NCI-H146 (cell line): ENCODE measurements around the gene KLF7.

Experiments used
- DNase-seq: peaks from one replicate; lab custom pipeline; 2025; lab: John Stamatoyannopoulos, UW

Gene KLF7

DNA sequence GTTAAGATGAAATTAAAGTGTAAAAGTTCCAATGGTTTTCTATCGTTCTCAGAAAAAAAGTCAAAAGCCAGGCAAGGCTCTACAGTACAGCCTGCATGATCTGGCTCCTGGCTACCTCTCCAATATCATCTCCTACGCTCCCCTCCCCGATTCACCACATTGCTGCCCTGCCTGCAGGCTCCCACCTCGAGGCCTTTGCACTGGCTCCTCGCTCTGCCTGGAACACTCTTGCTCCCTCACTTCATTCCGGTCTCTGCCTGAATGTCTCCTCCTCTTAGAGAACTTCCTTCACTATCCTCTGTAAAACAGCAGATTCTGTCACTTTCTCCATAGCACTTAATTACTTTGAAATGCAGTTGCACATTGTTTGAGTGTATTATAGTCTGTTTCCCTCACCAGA lies 72.5 kb downstream of the KLF7 start:
- DNase-seq = no peak

DNA sequence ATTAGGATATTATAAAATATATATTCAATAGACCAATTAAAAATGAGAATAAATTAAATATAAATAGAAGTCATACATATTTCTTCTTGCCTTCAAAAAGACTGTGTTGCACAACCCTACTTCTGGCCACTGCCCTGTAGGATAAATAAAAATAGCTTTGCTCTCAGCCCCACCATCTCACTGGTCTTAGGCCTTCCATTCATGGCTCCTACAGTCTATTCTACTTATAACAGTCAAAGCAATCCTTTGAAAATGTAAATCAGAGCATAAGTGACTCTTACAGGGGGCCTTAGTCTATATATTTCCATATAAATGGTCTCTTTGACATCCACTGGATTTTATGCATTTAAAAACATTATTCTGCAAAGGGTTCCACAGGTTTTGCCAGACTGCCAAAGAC lies 72.9 kb downstream of the KLF7 start:
- DNase-seq = no peak

DNA sequence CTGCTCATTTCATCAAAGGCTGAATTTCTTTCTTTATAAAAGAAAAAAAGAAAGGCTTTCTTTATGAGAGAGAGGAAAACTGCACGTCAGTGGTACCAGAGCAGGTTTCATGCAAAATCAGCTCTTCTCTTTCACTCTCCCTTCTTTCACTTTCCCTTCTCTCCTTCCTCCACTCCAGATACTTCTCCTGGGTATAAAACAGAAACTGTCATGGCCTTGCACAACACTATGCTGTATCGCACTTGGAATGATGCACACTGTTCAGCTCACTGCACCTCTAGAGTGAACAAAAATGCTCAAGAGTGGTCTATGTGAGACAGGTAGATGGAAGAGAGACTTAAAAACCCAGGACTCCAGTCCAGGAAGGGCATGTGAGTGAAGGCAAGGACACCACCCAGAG lies 73.8 kb downstream of the KLF7 start:
- DNase-seq = no peak

DNA sequence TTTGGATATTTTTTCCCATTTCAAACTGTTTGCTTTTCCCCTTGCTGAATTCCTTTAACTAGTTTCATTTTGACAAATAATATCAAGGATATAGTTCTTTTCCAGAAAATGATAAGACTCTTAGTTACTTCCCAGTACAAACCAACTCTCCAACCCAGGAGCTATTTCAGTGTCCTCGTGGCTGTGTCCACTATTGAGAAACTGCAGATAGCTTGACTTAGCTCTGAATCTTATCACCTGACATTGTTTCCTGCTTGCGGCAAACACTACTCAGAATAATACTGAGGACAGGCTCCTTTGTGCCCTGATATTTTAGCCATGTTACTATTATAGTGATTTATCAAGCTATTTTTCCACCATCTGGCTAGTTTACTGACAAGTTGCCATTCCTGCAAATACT lies 74.6 kb downstream of the KLF7 start:
- DNase-seq = no peak

DNA sequence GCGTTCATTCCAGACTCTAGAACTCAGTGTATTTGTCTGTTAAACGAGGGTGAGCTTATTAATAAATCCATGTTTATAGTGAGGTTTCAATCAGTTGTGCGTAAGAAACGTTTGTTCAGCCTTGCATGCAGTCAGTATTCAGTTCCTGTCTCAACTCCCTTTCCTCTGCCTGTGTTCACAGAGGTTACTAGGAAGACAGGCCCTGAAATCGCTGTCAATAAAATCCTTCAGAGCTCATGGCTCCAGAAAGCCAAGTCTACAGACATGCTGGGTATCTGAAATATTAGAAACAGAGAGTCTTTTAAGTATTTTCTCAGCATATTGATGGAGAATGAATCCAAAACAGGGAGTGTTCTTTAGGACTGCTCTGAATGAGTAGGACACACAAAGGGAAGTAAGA lies 75.4 kb downstream of the KLF7 start:
- no peak for DNase-seq

DNA sequence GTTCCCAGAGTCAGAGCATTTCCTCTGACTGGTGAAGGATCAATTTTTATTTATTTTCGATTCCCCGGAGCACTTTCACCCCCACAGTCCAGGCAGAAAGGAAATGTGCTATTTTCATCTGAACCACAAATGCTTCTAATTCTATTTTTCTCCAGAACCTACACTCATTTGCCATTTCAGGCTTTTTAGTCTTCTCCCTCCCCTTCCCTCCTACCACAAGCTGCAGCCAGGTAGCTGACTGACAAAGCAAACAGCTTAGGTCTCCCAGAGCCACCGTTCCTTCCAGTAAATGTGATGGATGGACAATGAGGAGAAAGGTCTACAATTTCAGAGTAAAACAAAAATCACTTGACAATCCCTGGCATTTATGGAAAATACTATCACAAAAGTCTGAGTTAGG lies 76.9 kb downstream of the KLF7 start:
- DNase-seq = no peak

DNA sequence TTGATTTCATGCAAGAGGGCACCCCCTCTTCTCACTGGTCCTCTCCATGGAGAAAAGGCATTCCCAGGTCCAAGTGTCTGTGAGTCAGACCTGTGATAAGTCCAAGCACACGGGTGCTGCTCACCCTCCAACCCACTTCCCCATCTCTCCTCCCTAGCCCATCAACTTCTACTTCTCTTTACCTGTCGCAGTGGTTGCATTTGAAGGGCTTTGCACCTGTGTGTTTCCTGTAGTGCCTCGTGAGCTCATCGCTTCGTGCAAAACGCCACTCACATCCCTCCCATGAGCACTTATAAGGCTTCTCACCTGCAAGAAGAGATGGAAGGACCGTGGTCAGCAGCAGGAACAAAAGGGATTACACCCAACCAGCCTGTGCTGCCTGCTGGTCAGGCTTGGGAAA lies 77.5 kb downstream of the KLF7 start:
- DNase-seq = no peak

DNA sequence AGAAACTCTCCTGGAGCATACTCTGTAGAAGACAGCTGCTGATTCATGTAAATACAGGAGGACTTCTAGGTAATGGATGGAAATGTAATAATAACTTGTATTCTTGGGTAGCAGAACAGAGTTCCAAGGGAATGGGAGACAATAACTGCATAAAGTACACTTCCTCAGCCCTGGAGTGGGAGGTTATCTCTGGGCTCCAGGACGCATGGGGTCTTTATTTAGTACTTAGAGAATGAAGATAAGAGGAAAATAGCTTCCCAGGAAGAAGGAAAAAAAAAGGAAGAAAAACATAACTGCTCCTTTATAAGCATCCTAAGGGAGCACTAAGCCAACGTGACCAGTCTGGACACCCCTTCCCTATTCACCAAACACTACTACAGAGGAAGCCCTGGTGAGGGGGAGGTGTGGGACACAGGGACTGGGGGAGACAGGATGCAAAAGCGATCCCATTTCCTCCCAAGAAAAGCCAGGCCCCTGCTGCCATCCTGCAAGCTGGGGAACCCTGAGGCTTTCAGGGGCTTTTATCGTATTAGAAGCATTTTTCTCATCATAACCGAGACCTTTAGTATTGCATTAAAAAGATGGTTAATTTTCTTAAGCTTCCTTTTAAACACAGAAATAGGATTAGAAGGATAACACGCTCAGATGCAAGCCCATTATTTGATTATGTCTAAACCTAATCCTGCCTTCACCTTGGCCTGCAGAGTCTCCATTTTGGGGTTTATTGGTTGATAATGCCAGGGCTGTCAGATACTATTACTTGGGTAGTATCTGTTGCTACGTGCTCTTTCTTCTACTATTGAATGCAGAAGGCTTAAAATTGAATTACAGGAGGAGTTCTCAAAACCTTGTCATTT lies 78.5 kb downstream of the KLF7 start:
- DNase-seq = no peak

DNA sequence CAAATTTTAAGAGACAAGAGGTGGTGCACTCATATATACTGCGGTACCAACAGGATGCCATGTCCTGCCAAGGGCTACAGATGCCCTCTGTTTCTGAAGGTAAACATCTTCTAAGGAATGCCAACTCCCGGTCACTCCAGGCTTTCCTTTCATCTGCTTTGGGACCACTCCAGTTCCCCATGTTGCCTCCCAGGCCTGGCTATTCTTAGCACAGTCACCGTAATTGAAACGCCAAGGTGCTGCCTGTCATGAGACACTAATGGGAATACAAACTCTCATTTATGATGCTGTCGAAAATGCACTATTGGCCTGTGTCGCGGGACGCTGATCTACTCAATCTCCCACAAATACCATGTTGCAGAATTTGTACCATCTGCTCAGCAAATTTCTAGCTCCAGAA lies 79.6 kb downstream of the KLF7 start:
- no peak for DNase-seq

DNA sequence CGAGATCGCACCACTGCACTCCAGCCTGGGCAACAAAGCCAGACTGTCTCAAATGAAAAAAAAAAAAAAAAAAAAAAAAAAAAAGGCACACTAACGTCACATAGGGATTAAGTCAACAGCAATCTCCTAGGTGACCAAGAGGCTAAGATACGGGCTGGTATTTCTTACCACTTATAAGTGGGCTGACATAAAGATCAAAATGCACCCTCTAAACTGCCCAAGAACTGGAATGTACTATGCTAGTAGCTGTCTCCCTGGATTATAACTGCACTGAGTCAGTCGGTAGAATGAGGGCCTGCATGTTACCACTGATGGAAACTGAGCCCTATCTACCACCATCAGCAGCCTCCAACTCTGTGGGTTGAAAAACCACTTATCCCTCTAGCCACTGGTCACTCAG lies 80.6 kb downstream of the KLF7 start:
- no peak for DNase-seq

DNA sequence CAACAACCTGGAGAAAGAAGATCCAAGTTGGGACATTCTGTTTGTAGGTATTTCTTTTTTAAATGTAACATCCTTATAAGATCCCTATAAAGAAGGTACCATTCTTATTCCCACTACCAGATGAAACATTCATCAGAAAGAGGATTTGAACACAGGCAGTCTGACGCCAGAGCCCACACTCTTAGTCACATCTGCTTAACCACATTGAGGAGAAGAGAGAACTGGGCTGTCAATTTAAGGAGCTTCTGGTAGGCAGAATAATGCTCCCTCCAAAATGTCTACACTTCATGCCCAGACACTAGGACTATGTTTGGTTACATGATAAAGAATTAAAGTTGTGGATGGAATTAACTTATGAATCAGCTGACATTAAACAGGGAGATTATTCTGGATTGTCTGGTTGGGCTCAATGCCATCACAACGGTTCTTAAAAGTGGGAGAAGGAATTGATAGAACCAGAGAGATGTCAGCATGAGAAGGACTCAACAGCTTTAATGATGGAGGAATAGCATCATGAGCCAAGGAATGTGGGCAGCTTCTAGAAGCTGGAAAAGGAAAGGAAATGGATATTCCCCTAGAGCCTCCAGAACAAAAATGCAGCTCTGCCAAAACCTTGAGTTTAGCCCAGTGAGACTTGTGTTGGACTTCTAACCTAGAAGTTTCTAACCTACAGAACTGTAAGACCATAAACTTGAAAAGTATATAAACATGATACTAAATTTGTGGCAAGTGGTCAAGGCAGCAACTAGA lies 82.2 kb downstream of the KLF7 start:
- DNase-seq = no peak

DNA sequence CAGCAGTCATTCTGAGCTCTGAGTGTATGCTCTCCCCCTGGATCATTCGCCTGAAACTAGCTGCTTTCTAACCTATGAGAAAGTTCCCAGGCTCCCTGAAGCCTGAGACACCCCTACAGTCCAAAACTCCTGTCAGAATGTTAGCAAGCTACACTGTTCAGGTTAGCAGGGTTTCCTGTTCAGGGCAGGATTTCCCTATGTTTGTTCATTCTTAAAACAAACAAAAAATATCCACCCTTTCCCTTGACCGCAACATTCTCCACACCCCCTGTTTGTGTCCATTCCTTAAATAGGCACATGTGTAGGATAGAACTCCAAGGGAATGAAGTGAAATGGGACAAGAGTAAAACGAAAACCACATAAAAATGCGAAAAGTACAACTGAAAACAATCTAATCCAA lies 83.1 kb downstream of the KLF7 start:
- DNase-seq = no peak

DNA sequence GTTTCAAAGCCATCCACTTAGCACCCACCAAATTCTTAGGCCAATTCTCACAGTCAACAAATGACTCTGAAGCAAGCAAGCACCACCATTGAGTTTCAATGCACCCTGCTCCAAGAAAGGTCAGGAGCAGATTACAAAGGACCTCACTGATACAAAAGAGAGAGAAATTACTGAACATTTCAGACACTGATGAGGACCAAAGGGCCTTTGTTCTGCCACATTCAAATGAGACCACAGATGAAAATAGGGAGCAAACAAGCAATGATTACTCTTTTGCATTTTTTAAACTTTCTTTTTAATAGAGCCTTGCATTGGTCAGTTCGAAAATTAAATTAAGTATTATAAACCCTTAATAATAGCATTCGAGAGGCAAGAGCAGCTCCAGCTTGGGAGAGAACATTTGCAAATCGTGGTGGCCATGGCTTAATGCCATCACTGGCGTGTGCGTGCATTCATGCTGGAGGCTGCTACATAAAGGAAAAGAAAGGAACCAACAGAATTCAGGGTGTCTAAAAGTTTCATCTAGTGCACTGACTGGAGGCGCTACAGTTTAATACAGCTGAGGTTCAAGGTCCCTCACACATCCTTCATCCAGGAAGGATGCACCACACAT lies 87.5 kb downstream of the KLF7 start:
- no peak for DNase-seq

DNA sequence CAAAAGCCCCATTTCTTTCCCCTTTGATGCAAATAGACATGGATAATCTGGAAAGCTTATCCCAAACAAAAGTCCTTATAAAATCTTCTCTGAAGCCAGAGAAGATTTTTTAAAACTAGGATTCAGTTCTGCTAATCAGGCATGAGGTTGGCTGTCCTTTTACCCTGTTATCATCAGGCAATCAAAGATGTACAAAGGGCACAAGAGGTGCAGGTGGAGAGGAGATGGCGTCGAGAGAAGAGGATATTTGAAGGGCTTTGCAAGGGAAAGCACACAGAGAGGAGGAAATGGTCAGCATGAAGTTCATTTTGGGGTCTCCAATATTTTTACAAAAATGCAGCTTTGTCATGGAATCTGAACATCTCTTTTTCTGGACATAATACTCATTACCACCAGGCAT lies 88.5 kb downstream of the KLF7 start:
- no peak for DNase-seq

DNA sequence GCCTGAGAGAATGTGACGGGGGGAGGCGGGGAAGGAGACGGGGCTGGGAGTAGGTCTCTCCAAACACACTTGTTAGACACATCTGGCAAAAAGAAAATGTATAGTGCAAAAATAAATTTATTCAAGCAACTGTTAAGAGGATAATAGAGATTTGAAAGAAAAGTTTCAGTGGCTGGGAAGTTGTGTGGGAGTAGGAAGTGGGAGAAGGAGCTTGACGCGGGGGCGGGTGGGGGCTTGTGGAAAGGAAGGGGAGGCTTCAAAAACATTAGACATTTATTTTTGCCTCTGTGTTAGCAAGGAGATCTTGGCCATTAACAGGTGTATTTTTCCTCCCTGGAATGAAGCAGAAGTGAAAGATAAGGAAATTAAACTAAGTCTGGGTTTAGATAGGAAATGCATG lies 90.3 kb downstream of the KLF7 start:
- DNase-seq = no peak

DNA sequence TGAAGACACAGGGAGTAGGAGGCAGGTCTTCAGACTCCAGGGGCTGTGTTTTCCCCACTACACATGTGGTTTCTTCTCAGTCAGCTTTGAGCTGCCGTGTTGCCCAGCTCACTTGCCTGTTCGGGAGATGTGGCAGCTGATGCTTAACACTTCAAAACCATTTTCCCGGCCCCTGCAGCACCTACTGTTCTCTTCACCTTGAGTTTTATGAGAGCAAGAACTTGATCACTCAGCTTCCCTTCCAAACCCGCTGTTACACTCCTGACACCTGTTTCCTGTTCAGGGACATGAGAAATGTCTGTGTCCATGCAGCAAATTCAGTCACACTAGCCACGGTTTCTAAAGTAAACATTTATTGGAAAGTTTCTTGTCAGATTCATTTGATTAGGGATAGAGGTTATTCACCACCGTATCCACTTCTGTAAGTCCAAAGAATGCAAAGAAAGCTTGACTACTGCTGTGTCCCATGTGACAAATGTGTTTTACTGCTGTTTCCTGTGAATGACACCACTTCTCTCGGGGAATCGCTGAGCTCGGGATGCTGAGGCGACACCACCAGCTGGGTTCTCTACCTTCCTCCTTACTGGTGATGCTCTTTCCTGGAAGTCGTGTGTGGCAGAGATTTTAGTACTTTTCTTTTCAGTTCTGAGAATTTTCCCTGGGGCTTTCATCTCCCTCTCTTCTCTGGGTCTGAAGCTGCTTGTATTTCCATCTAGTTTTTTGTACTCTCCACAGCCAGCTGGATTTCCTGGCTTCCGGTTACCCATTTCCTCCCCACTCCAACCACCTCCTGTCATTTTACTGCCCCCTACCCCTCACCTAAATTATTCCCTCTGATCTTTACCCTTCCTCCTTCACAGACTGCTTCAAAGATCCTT lies 91.7 kb downstream of the KLF7 start:
- no peak for DNase-seq

DNA sequence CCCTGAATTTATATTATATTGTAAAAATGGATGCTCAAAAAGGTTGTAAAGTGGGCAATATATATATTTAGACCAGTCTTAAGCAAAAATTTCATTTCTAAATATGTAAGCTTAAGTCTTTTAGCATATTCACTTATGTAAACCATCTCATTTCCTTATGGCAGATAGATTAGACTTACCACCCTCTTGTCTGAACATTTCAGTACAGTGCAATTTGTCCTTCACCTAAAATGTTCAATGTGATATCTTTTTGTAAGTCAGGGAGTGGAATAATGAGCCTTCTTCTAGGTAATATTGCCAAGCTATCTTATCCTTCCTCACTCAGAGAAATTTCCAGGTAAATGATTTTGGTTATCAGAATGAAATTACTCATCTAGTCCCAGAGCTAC lies 92.3 kb downstream of the KLF7 start:
- DNase-seq = no peak

DNA sequence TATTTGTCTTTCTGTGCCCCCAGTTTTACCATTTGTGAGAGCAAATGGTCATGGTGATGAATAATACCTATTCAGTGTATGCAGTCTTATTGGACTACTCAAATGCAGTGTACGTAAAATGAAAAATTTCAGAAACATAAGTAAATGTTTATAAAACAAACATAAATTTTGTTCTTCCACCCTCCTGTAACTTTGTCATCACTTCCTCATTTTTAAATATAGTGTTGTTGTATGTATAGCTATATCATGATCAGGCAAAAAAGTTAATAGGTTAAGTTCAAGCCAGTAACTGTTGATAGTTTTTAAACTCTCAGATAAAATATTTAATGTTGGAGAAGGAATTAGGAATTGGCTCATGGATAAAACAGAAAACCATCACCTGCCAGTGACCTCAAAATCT lies 93.2 kb downstream of the KLF7 start:
- DNase-seq = no peak

DNA sequence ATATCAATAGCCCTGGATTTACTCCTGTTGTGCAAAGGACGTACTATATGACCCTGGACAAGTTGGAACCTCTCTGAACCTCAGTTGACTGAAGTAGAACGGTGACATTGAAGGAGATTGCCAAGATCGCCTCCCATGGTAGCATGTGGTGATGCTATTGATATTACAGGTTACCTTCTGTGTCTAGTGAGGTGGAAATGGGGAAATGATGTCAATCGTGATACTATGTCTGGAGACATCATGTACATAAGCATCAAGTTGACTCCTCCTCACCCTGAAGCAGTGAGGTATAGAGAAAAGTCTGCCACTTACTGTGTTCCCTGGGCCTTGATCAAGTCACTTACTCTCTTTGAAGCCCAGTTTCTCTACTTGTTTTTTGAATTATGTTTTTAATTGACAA lies 93.9 kb downstream of the KLF7 start:
- no peak for DNase-seq

DNA sequence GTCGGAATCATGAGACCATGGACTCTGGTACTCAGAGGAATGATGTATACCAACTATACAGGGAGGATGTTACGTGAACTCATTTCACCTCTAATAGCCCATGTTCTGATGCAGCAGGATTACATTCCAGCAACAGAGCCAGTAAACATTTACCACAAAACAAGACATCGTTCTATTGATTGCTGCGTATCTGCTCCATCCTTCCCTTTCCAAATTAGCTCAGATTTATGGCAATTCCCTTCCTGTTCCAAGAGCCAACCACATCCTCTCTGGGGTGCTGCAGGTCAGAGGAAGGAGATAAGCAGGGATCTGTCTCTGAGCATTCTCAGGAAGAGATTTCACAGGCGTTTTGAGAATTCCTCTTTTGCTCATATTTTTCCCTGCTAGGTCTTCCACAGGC lies 98.3 kb downstream of the KLF7 start:
- DNase-seq = no peak

DNA sequence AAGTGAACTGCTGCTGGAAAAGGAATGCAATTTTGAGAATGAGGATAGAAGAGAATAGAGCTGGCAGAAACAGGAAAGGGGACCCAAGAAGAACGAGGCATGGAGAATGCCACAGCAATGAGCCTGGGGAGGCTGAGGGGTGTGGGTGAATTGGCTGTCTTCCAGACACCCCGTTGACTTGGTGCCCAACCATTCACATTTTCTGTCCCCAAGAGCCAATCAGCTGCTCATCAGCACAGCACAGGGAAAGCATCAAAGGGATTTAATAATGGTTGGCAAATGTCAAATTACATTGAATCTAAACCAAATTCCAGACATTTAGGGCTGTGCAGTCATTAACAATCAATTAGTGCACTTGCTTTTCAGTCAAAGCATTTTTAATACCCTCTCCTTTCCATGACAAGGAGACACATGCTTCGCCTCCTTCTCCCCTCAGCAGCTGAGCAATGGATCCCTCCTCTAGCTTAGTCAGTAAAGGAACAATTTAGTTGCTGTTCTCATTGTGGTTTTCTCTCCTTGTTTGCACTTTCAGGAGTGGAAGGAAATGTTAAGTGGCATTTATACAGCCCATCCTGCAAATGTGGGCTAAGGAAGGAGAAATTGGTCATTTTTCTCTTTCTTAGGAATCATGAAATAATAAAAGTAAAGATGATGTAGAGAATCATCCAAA lies 98.8 kb downstream of the KLF7 start:
- DNase-seq = peak; percentile 18

DNA sequence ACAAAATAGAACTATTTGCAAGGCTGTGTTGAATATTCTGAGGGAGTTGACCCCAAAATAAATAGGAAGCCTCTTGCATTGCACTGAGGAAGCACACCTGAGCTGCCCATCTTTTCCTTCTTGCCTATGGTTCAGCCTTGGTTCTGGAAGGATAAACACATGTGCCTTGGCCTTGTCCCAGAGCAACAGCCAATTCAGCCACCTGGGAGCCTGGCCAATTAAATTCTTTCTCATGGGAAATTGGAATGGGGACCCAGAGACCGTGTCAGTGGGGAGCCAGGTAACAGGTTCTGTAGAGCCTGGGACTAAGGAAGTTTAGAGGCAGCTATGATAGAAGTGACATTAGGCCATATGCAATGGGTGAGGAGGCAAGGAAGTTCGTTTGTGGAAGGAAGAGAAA lies 99.6 kb downstream of the KLF7 start:
- DNase-seq = no peak
